Measurements from ENCODE around the gene BBS1. TPM values are rescaled to one million over a fixed set of nuclear protein-coding genes. Genes with fewer than 3 reads are reported as not detected.

Gene BBS1
- polyA plus RNA-seq, 1 experiment, result 17.7 TPM

- ChIA-PET POLR2A (interaction anchor here (0.6 to 2.3 kb wide), 13 partner anchors 9 to 169 kb away, joined by 3 to 32 read pairs (median 4); partner anchors contain the start of genes BBS1, MRPL11, PELI3 and RBM4), CTCF (no interaction called here)
- DNase-seq (ENCODE audit: low read depth, low spot score), result peak; percentile 88
- Histone ChIP-seq H3K9me3 (ENCODE audit: control insufficient read depth, insufficient read depth, low read length) (no peaks in the 10 kb centered on the region; the same call in 1 of the 2 replicates), H3K27ac (ENCODE audit: low read depth, low read length) (peak within 1 kb of the TSS; percentile 96), H3K4me3 (ENCODE audit: low read depth, low read length) (peak within 1 kb of the TSS; percentile 80), H3K27me3 (ENCODE audit: control insufficient read depth, insufficient read depth, low read length) (no peaks in the 10 kb centered on the region)
- TF ChIP-seq CTCF (IDR thresholded peaks at IDR 0.05; ENCODE audit: low read depth, low read length), result no peak
These were observed 30.1 kb upstream of the BBS1 start, which contains the start of gene DPP3 for GRCh38 chr11:66480117-66480938. TSS of gene DPP3 (plus strand) at chr11:66480434. CDS start at chr11:66482201, 1,767 bp downstream.

DNA sequence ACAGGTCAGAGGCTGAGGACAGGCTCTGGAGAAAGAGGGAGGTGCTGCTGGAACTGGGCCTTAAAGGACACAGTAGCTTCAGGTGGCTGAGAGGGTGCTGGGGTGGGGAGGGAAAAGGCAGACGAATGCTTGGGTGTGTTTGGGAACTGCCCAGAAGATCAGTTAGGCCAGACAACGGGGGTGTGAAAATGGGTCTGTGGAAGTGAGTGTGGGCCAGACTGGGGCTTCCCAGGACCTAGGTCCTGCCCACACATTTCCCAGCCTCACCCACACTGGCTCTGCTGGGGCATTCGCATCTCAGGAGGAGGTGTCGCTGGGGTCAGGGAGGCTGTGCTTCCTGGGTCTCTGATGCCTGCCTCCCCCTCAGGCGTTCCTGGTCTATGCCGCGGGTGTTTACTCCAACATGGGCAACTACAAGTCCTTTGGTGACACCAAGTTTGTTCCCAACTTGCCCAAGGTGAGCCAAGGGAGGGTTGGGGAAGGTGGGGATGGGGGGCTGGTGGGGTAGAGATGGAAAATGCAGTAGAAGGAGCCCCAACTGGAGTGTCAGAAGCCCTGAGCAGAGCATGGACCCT, 25.5 kb upstream of the BBS1 start:
- Histone ChIP-seq H3K4me3 (ENCODE audit: low read depth, low read length) (no peak overlapping the region), H3K27me3 (ENCODE audit: control insufficient read depth, insufficient read depth, low read length) (no peaks in the 10 kb centered on the region), H3K9me3 (ENCODE audit: control insufficient read depth, insufficient read depth, low read length) (no peaks in the 10 kb centered on the region), H3K27ac (ENCODE audit: low read depth, low read length) (no peak overlapping the region)
- ChIA-PET POLR2A (no interaction called here), CTCF (no interaction called here)
- no peak for DNase-seq (ENCODE audit: low read depth, low spot score)
- TF ChIP-seq CTCF (IDR thresholded peaks at IDR 0.05; ENCODE audit: low read depth, low read length), result no peak

DNA sequence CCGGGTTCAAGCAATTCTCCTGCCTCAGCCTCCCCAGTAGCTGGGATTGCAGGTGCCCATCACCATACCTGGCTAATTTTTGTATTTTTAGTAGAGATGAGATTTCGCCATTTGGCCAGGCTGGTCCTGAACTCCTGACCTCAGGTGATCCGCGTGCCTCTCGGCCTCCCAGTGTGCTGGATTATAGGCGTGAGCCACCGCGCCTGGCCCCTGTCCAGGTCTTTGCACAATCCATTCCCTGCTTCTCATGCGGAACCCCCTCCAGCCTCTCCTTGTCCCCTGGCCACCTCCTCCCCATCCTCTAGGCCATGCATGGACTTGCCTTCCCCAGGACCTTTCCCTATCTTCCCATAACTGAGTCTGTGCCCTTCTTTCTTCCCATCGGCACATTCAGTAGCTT, 21.5 kb upstream of the BBS1 start:
- Histone ChIP-seq H3K27me3 (ENCODE audit: control insufficient read depth, insufficient read depth, low read length) (no peaks in the 10 kb centered on the region), H3K9me3 (ENCODE audit: control insufficient read depth, insufficient read depth, low read length) (no peaks in the 10 kb centered on the region; the same call in 1 of the 2 replicates), H3K4me3 (ENCODE audit: low read depth, low read length) (no peak overlapping the region), H3K27ac (ENCODE audit: low read depth, low read length) (no peak overlapping the region)
- no peak for TF ChIP-seq CTCF (IDR thresholded peaks at IDR 0.05; ENCODE audit: low read depth, low read length)
- ChIA-PET POLR2A (interaction anchor here (0.6 to 1.7 kb wide), 2 partner anchors 9 to 12 kb away, joined by 4 to 6 read pairs; partner anchors contain the start of gene DPP3), CTCF (no interaction called here)
- DNase-seq (ENCODE audit: low read depth, low spot score), result no peak

GRCh38 chr11:66489636-66490035, 20.8 kb upstream of the BBS1 start:
- DNase-seq (ENCODE audit: low read depth, low spot score), result no peak

More at GRCh38 chr11:66489636-66490035, 20.8 kb upstream of the BBS1 start:
- Histone ChIP-seq H3K27me3 (ENCODE audit: control insufficient read depth, insufficient read depth, low read length) (no peaks in the 10 kb centered on the region), H3K27ac (ENCODE audit: low read depth, low read length) (no peak overlapping the region), H3K9me3 (ENCODE audit: control insufficient read depth, insufficient read depth, low read length) (no peaks in the 10 kb centered on the region; the same call in 1 of the 2 replicates), H3K4me3 (ENCODE audit: low read depth, low read length) (no peak overlapping the region)
- TF ChIP-seq CTCF (IDR thresholded peaks at IDR 0.05; ENCODE audit: low read depth, low read length), result no peak
- POLR2A ChIA-PET, result interaction anchor here (1.7 kb wide), 1 partner anchor 10 kb away, joined by 4 read pairs; the partner anchor contains the start of gene DPP3
- CTCF ChIA-PET, result no interaction called here

Data from AG04450 (cell line).